GM13976 (cell line): ENCODE results near the gene LGALS4.
"Not testable (repeated sequence)": the region's sequence is repeated elsewhere in the genome, so short reads cannot be mapped to it uniquely, and the experiment has no call there.

Source experiments
- DNase-seq: peaks from one replicate; pipeline ENCODE4 v3.0.0; 2012; ENCODE audit warnings: low spot score
- in situ Hi-C: fragments of 300-500 bp; cut with MboI; formaldehyde crosslinking; loops from one replicate; pipeline ENCODE4 v1.12.0; 2022; ENCODE audit warnings: low sequenced_read_pairs, mixed read lengths, inconsistent platforms; ENCODE audit not compliant: unreplicated experiment
- TF ChIP-seq, protein P1 (sequence below): IDR thresholded peaks from 2 replicates; pipeline ENCODE4 v1.5.1; 2012; ENCODE audit warnings: borderline replicate concordance, mild to moderate bottlenecking; ENCODE audit not compliant: insufficient read depth; ENCODE audit errors: extremely low read depth, missing control alignments, control extremely low read depth

The LGALS4 gene

DNA sequence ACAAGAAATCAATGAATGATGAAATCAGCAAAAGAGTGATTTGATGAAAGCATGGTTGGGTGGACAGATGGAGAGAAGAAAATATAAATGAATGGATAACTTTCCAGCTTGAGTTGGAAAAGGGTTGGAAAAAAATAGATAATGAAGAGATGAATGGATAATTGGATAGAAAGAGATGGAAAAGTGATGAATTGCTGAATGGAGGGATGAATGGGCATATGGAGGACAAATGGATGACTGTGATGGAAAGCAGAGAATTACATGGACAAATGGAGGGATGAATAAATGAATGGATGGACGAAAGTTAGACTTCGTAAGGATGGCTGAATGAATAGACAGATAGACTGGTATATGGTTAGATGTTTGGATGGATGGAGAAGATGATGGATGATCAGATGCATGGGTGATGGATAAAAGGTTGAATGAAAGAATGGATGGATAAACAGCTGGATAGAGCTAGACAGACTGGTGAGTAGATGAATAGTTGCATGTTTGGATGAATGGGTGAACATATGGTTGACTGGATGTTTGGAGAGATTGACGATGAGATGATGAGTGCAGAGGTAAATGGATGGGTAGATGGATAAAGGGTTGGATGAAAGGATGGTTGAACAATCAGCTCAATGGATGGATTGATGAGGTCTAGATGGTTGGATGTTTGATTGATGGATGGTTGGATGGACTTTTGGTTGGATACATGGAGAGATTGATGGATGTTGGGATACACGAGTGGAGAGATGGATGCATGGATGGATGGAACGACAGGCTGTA lies 12.0 kb downstream of the LGALS4 start:
- in situ Hi-C loops = no loop called here
- TF ChIP-seq, protein P1, sequence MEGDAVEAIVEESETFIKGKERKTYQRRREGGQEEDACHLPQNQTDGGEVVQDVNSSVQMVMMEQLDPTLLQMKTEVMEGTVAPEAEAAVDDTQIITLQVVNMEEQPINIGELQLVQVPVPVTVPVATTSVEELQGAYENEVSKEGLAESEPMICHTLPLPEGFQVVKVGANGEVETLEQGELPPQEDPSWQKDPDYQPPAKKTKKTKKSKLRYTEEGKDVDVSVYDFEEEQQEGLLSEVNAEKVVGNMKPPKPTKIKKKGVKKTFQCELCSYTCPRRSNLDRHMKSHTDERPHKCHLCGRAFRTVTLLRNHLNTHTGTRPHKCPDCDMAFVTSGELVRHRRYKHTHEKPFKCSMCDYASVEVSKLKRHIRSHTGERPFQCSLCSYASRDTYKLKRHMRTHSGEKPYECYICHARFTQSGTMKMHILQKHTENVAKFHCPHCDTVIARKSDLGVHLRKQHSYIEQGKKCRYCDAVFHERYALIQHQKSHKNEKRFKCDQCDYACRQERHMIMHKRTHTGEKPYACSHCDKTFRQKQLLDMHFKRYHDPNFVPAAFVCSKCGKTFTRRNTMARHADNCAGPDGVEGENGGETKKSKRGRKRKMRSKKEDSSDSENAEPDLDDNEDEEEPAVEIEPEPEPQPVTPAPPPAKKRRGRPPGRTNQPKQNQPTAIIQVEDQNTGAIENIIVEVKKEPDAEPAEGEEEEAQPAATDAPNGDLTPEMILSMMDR = no peak

DNA sequence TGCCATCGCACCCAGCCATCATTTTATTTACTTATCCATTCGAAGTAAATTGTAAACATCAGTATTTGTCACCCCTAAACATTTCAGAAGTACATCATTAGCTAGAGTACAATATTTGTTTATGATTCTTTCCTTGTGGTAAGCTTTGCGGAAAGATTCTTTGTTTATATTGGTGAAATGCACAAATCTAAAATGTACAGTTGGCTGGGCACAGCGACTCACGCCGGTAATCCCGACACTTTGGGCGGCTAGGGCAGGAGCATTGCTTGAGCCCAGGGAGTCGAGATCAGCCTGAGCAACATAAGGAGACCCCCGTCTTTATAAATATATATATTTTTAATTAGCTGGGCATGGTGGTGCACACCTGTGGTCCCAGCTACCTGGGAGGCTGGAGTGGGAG lies 13.6 kb downstream of the LGALS4 start:
- in situ Hi-C loops = no loop called here
- no peak for DNase-seq
- TF ChIP-seq, protein P1 = no peak

More for the DNA sequence above, 12.0 kb downstream of the LGALS4 start:
- DNase-seq = no peak

DNA sequence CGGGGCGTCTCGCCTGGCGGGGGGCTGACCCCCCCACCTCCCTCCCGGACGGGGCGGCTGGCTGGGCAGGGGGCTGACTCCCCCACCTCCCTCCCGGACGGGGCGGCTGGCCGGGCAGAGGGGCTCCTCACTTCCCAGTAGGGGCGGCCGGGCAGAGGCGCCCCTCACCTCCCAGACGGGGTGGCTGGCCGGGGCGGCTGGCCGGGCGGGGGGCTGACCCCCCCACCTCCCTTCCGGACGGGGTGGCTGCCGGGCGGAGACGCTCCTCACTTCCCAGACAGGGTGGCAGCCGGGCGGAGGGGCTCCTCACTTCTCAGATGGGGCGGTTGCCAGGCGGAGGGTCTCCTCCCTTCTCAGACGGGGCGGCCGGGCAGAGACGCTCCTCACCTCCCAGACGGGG lies 15.0 kb downstream of the LGALS4 start:
- DNase-seq, in situ Hi-C loops: not testable (repeated sequence)

DNA sequence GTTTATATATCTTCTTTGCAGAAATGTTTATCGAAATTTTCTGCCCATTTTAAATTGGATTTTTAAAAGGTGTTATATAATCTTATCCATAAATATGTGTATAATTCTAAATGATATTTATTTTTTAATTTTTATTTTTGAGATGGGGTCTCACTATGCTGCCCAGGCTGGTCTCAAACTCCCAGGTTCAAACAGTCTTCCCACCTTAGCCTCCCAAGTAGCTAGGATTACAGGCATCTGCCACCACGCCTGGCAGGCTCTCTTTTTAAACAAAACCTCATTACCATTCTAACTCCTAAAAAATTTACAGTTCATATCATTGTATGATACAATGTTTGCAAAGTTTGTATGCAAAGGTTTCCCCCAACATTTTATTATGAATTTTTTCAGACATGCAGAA lies 16.6 kb downstream of the LGALS4 start:
- TF ChIP-seq, protein P1 = no peak
- DNase-seq = no peak
- in situ Hi-C loops = no loop called here

DNA sequence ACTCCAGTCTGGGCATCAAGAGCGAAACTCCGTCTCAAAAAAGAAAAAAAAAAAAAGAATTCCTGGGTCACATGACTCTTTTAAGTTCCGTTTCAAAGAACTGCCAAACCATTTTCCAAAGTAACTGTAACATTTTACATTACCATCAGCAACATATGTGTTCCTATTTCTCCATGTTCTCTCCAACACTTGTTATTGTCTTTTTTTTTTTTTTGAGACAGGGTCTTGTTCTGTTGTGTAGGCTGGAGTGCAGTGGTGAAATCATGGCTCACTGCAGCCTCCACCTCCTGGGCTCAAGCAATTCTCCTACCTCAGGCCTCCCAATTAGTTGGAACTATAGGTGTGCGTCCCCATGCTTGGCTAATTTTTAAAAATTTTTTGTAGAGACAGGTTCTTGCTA lies 17.2 kb downstream of the LGALS4 start:
- in situ Hi-C loops = no loop called here
- TF ChIP-seq, protein P1 = no peak
- DNase-seq = no peak

DNA sequence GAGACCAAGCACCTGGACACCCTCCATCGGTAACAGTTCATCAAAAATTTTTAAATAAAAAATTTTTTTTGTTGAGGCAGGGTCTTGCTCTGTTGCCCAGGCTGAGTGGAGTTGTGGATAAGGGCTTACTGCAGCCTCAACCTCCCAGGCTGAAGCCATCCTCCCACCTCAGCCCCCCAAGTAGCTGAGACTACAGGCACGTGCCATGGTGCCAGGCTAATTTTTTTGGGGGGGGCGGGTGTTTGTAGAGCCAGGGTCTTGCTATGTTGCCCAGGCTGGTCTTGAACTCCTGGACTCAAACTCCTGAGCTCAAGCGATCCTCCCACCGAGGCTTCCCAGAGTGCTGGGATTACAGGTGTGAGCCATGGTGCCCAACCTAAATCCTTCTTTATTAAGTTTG lies 19.1 kb downstream of the LGALS4 start:
- in situ Hi-C loops = no loop called here
- TF ChIP-seq, protein P1 = no peak
- no peak for DNase-seq

DNA sequence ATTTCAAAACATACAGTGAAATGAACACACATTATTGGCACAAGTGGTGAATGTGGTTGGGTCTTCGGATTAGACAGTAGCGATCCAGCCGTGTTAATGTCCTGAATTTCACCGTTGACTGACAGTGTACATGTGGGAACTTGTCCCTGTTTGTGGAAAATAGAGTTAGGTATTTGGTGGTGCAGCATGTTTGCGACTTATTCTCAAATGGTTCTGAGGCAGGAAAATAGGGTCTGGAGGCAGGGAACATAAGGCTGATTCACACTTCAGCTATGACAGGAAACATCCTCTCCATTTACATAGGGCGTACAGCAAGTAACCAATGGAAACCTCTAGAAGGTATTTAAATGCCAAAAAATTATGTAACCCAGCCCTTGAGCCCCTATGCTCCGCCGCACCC lies 19.6 kb downstream of the LGALS4 start:
- TF ChIP-seq, protein P1 = no peak
- DNase-seq = no peak
- in situ Hi-C loops = no loop called here
